GM21528 (cell line): ENCODE results near the gene TPSD1.
"Not testable (repeated sequence)": the region's sequence is repeated elsewhere in the genome, so short reads cannot be mapped to it uniquely, and the experiment has no call there.

ENCODE experiments used
- ATAC-seq: cut with Tn5 transposase; IDR thresholded peaks from one replicate; pipeline ENCODE4 v1.9.1; 2021; ENCODE audit warnings: mild to moderate bottlenecking, moderate library complexity; ENCODE audit not compliant: unreplicated experiment, low FRiP score

The TPSD1 gene

DNA sequence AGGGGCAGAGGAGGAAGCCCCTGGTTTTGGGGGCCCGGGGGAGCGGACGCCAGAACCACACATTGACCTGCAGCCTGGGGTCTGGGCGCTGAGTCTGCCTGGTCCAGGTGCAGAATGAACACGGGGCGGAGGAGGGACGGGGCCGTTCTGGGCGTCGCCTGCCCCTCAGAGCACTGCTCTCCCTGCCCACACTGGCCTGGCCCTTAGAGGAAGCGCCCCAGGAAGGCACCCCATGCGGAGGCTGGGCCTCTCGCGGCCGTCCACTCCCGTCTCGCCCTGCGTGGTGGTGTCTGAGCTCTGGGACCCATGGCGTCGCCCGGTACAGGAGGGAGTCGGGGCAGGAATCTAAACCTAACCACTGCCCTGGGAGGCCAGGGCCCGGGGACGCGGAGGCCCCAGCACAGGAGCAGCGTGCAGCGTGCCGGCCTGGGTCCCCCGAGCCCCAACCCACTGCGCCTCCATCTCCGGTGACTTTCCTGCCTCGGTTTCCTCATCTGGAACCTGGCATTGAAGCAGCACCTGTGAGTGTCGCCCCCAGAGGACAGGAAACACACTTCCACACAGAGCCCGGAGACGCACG is 4.3 kb downstream of the TPSD1 start:
- no peak for ATAC-seq

DNA sequence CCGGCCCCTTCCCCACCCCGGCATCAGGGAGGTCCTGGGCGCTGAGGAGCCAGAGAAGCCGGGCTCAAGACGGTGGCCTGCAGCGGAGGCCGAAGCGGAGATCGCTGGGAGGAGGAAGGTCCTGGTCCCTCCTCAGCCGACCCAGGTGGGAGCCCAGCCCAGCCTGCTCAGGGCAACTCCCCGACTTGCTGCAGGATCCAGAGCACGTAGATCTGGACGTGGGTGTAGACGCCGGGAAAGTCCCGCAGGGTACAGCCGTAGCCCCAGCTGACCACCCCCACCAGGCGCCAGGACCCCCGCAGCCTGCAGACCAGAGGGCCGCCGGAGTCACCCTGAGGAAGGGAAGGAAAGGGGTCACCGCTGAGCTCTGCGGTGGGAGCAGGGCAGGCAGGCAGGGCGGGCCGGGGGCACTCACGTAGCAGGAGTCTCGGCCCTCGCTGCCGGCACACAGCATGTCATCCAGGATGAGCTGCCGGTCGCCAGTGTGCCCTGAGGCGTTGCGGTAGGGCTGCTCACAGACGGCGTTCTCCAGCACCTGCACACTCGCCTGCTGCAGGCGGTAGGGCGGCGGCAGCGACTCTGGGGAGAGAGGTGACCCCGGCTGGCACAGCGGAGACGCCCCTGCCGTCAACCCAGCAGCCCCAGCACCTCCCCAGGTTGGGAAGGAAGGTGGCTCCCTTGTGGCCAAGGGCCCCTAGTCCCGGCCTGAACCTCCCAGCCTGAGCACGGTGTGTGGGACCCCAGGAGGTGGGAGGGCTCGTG is 5.4 kb downstream of the TPSD1 start:
- no peak for ATAC-seq

DNA sequence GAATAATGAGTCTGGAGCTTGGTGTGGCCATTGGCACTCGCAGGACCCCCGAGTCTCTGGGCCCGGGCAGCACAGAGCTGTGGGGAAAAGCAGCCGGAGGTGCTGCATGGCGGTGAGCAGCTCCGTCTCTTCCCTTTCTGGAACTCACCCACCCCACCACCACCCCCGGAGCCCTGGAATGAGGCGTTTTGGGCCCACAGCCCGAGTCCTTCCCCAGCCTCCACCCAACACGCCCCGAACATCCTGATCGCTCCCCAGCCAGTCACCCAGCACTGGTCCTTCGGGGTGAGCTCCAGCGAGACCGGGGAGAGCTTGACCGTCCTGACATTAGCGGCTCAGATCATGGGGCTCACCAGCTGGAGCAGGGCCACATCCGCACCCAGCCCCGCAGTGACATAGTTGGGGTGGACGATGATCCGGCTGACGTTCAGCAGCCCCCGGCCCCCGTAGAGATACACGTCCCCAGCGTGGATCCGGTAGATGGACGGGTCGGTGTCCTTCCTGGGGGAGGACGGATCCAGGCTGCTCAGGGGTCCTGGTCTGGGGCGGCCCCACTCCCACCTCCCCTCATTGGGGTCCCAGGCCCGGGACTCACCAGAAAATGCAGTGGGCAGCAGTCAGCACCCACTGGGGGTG is 6.5 kb downstream of the TPSD1 start:
- ATAC-seq, result no peak

DNA sequence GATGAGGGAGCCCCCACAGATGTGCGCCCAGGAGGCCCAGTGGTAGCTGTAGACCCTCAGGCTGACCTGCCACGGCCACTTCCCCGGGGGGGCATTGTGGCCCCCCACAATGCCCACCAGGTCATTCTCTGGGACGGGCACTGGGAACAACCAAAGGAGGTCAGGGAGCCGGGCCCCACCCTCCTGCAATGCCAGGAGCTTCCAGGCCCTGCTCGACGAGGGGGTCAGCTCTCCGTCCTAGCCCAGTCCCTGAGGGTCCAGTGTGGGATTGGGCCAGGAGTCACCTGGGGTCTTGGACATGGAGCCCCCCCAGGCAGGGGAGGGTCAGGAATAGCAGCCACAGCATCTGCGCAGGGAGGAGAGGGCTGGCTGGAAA is 7.0 kb downstream of the TPSD1 start:
- ATAC-seq, result no peak

DNA sequence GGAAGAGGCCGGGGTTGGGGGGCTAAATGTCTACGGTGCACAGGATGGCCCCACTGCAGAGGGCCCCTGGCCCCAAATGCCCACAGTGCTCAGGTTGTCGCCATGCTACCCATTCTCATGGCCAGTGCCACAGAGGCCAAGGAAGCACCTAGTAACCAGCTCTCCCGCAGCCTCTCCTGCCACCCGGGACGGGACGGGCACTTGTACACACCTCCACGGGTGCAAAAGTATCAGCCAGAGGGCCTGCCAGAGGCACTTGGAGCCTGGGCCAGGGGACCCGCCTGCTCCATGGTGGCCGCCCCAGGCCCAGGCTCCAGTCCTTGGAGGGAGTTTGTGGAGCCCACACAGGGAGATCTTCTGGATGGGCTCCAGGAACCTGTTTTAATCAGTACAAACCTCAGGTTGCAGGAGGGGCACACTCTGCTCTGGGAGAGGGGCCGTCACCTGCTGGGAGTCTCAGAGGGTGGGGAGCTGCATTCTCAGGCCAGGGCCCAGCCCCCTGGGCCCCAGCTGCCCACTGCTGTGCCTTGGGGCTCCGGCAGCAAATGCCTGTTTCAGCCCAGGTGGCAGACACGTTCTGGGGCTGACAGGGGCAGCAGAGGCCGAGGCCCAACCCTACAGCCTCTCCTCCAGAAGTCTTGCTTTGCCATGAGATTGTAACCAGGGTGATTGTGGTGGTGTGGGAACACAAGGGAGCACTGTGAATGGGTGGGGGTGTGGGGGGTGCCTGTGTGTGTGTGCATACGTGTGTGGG is 7.9 kb downstream of the TPSD1 start:
- no peak for ATAC-seq

DNA sequence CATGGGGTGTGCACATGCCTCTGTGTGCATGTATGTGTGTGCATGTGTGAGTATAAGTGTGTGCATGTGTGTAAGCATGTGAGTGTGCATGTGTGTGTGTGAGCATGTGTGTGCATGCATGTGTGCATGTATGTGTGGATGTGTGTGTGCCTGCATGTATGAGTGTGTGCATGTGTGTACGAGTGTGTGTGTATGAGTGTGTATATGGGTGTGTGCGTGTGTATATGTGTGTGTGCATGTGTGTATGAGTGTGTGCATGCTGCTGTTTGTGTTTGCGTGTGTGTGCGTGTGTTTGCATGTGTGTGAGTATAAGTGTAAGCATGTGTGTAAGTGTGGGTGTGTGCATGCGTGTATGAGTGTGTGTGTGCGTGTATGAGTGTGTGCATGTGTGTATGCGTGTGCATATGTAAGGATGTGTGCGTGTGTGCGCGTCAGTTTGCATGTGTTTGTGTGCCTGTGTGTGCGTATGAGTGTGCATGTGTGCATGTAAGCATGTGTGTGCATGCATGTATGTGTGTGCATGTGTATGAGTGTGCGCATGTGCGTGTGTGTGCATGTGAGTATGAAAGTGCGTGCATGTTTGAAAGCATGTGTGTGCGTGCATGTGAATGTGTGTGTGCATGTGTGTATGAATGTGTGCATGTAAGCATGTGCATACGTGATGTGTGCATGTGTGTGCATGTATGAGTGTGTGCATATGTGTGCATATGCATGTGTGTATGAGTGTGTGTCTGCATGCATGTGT is 8.6 kb downstream of the TPSD1 start:
- no peak for ATAC-seq

DNA sequence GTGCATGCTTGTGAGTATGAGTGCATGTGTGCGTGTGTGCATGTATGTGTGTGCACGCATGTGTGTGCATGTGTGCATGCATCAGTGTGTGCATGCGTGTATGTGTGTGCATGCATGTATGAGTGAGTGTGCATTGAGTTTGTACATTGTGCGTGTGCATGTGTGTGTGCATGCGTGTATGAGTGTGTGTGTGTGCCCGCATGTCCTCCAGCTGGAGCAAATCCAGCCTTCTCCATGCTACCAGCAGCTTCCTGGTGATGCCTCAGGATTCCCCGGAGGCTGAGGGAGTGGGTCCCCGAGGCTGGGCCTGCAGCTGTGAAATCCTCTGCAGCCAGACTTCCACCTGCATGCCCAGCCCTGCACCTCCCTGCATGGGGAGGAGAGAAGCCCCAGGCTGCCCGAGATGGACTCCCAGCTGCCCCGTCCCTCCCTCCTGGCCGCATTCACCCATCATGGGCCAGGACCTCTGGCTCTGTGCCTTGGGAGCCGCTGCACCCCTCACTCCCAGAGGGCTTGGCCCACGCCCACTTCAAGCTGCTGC is 9.3 kb downstream of the TPSD1 start:
- ATAC-seq, result no peak

DNA sequence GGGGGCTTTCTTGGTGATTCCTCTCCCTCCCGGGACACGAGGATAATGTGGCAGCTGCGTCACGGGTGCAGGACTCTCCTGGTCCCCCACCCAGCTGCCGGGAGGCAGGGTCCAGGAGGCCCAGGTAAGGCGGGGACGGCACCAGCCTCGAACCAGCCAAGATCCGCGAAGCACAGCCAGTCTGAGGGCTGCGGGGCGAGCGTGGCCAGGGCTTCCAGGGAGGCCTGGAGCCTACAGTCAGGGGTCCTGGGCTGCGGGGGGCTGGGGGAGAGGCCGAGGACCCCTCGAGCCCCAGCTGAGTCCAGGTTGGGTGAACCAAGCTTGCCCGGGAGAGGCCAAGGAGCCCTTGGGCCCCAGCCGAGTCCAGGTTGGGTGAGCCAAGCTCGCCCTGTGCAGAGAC is 10.0 kb downstream of the TPSD1 start:
- no peak for ATAC-seq

DNA sequence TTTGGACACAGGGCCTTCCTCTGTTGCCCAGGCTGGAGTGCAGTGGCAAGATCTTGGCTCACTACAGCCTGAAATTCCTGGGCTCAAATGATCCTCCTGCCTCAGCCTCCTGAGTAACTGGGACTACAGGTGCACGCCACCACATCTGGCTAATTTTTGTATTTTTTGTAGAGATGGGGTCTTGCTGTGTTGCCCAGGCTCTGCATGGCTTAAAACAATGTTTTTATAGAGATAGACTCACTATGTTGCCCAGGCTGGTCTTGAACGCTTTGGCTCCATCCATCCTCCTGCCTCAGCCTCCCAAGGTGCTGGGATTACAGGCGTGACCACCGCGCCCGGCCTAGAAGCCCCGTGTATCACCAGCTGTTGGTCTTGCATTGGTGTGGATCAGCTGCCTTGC is 13.5 kb downstream of the TPSD1 start:
- ATAC-seq, result not testable (repeated sequence)

DNA sequence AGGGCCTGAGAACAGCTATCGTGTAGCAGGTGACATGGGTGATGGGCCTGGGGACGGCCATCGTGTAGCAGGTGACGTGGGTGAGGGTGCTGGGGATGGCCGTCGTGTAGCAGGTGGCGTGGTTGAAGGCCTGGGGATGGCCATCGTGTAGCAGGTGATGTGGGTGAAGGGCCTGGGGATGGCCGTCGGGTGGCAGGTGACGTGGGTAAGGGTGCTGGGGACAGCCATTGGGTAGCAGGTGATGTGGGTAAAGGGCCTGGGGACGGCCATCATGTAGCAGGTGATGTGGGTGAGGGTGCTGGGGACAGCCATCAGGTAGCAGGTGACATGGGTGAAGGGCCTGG is 15.5 kb downstream of the TPSD1 start:
- ATAC-seq, result no peak

DNA sequence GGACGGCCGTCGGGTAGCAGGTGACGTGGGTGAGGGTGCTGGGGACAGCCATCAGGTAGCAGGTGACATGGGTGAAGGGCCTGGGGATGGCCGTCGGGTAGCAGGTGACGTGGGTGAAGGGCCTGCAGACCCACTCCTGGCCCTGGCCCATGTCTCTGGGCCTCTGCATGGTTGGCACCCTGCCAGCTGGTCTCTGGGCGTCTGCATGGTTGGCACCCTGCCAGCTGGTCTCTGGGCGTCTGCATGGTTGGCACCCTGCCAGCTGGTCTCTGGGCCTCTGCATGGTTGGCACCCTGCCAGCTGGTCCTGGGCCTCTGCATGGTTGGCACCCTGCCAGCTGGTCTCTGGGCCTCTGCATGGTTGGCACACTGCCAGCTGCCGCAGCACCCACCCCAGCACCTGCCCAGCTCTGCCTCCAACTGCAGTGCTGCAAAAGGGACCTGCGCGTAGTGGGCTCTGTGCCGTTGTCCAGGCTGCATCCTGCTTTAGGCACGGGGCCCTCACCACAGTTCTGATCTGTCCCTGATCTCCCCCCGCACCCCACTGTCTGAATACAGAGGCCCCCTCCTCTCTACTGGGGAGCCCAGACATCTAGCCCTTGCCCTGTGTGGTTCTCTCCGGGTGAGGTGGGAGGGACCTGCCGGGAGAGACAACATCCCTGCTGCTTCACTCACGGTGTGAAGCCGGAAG is 16.0 kb downstream of the TPSD1 start:
- not testable (repeated sequence) for ATAC-seq

DNA sequence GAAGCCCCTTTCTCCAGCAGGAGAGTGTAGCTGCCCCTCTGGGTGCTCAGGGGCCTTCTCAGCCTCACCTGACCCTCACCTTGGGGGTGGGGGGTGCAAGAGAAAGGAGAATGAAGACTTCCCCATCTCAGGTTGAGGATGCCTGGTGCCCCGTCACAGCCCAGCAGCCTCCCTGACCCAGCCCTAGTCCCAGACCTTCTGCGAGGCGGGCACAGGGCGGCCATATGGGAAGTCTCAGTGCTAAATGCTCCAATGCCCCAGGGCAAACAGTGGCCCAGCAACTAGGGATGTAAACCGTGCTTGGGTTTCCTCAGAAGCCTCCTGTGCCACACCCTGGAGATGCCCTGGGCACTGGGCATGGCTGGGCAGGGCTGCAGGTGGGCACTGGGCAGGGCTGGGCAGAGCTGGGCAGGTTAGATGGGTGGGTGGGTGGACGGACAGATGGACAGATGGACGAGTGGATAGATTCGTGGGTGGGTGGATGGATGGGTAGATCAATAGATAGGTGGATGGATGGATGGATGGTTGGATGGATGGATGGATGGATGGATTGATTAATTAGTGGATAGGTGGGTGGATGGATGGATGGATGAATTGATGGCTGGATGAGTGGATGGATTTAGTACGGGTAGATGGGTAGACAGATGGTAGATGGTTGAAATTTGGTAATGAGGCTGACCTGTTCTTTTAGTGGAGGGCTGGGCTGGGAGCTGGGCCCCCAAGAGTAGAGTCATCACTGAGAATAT is 16.8 kb downstream of the TPSD1 start:
- ATAC-seq, result no peak

DNA sequence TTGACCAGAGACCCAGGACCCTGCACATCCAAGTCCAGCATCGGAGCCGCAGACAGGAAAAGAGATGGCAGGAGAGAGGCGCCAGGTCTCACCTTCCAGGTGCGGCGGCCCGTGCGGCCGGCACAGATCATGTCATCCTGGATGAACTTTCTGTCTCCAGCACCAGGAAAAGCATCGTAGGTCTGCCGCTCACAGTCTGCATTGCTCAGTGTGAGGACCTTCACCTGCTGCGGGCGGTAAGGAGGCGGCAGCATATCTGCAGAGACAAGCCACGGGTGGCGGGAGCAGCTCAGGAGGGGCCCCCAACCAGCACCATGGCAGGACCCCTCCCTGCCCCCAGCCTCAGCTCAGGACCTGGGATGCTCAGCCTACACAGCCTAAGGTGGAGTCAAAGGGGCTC is 17.9 kb downstream of the TPSD1 start:
- no peak for ATAC-seq

DNA sequence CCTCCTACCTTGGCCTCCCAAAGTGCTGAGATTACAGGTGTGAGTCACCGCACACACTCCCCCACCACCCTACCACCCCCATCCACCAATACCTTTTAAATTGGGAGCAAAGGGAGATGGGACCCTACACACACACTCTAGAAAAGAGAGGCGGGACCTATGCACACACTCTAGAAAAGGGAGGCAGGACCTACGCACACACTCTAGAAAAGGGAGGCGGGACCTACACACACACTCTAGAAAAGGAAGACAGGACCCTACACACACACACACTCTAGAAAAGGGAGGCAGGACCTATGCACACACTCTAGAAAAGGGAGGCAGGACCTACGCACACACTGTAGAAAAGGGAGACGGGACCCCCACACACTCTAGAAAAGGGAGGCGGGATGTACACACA is 18.9 kb downstream of the TPSD1 start:
- no peak for ATAC-seq

DNA sequence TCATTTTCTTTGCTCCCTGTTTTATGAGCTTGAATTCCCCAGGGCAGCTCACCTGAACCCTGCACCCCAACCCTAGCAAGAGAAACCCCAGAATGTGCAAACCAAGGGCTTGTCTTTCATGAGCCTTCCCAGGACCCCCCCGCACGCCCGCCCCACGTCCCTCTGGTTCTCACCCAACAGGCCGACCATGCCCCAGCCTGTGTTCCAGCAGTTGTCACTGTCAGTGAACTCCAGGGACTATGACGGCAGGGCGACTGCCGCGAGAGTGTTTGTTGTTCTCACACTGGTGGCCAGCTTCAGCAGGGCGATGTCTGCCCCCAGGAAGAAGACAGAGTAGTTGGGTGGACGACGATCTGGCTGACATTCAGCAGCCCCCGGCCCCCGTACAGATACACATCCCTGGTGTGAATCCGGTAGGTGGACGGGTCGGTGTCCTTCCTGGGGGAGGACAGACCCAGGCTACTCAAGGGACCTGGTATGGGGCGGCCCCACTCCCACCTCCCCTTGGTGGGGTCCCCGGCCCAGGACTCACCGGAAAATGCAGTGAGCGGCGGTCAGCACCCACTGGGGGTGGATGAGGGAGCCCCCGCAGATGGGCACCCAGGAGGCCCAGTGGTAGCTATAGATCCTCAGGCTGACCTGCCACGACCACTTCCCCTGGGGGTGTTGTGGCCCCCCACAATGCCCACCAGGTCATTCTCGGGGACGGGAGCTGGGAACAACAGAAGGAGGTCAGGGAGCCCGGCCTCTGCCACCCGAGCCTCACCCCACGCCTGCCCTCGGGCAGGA is 20.1 kb downstream of the TPSD1 start:
- ATAC-seq, result no peak

DNA sequence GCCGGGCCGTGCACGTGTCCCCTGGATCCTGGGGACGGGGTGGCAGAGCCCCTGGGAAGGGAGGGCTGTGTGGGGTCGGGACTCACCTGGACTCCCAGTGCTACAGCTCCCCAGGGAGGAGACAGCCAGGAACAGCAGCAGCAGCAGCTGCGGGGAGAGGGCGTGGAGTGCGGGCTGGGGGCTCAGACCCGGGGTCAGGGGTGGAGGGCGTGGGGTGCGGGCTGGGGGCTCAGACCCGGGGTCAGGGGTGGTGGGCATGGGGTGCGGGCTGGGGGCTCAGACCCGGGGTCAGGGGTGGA is 20.7 kb downstream of the TPSD1 start:
- ATAC-seq, result no peak

DNA sequence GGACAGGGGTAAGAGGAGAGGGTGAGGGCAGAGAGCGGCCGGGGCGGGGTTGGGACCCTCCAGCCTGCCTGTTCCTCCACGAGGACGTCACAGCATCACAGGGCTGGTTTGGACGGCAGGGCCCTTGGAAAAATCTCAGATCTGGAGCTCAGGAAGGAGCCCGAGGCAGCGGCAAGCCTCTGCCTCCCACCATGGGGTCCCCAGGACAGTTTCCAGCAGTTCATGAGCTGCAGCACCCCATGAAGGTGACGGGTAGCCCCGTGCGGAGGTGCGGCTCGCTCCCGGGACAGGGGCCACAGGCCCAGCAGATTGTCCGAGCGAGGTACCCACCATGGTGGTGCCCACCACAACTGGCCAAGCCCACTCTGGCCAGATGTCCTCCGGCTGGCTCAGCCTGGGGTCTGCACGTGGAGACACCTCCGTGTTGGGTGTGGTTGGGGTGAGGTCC is 21.3 kb downstream of the TPSD1 start:
- no peak for ATAC-seq

DNA sequence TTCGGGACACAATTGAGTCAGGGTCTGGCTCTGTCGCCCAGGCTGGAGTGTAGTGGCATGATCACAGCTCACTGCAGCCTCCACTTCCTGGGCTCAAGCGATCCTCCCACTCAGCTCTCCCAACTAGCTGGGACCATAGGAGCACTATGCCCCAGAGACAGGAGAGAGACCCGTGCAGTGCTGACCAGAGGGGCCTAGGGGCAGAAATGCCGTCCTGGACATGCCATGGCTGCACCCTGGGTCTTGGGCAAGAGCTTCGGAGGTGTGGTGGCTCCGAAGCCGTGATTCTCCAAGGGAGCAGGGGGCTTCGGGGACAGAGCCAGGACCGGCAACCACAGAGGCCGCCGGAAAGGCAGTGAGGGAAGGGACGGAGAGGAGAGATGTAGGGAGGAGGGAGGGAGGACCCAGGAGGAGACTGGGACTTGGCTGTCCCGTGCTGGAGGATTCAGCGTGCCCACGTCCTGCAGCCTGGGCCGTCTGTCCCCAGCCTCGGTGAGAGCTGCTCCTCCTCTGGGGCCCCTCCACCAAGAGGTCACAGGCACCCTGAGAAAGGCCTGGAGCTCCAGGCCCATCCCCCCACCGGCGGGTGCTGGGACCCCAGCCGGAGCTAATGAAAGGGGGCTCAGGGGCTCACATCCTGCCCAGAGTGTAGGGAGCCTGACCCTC is 21.9 kb downstream of the TPSD1 start:
- no peak for ATAC-seq
